GM23338 (cell line): ENCODE measurements around the gene LRP1B. TPM values are rescaled to one million over a fixed set of nuclear protein-coding genes. Genes with fewer than 3 reads are reported as not detected.

Source experiments
- ATAC-seq: fragments of 200-7000 bp; cut with Tn5 transposase; 3 replicates; pipeline ENCODE4 v1.9.1; 2020
- DNase-seq: peaks from one replicate; pipeline ENCODE4 v3.0.0-alpha.2; 2015; ENCODE audit warnings: low spot score
- H2AFZ ChIP-seq: fragments of 200-600 bp; sonication (generic); 2 replicates; pipeline ENCODE4 v1.8.0; 2016; ENCODE audit warnings: antibody characterized with exemption, mild to moderate bottlenecking, moderate library complexity
- H3F3A ChIP-seq: fragments of 200-600 bp; sonication (generic); replicated peaks from 2 replicates; pipeline ENCODE4 v1.8.0; 2017; ENCODE audit warnings: antibody characterized with exemption, mixed run types, low read depth
- H3K27ac ChIP-seq: fragments of 200-600 bp; sonication (generic); 2 replicates; pipeline ENCODE4 v1.6.1; 2016; ENCODE audit warnings: low read depth
- H3K27me3 ChIP-seq: fragments of 200-600 bp; sonication (generic); 2 replicates; pipeline ENCODE4 v1.8.0; 2016; ENCODE audit warnings: mild to moderate bottlenecking, mixed run types, moderate library complexity; ENCODE audit not compliant: insufficient read depth
- H3K36me3 ChIP-seq: fragments of 200-600 bp; sonication (generic); 2 replicates; pipeline ENCODE4 v1.8.0; 2016; ENCODE audit warnings: mild to moderate bottlenecking; ENCODE audit not compliant: insufficient read depth
- H3K4me1 ChIP-seq: fragments of 200-600 bp; sonication (generic); 2 replicates; pipeline ENCODE4 v1.8.0; 2016; ENCODE audit warnings: mild to moderate bottlenecking, moderate library complexity; ENCODE audit not compliant: insufficient read depth
- H3K4me2 ChIP-seq: fragments of 200-600 bp; sonication (generic); 2 replicates; pipeline ENCODE4 v1.7.1; 2017; ENCODE audit warnings: mixed run types
- H3K4me3 ChIP-seq: fragments of 200-600 bp; sonication (generic); 2 replicates; pipeline ENCODE4 v1.6.1; 2016; ENCODE audit warnings: mixed run types
- H3K79me2 ChIP-seq: fragments of 200-600 bp; sonication (generic); replicated peaks from 2 replicates; pipeline ENCODE4 v1.8.0; 2017; ENCODE audit warnings: mild to moderate bottlenecking; ENCODE audit not compliant: insufficient read depth
- H3K9me2 ChIP-seq: fragments of 200-600 bp; sonication (generic); 2 replicates; pipeline ENCODE4 v1.8.0; 2017; ENCODE audit not compliant: insufficient read depth
- H4K20me1 ChIP-seq: fragments of 200-600 bp; sonication (generic); replicated peaks from 2 replicates; pipeline ENCODE4 v1.8.0; 2017; ENCODE audit warnings: mild to moderate bottlenecking; ENCODE audit not compliant: insufficient read depth
- H3K27ac Mint-ChIP-seq: 2 replicates; pipeline ENCODE4 v1.8.0; 2020; ENCODE audit warnings: inconsistent platforms, mild to moderate bottlenecking, moderate library complexity, mixed read lengths
- H3K27me3 Mint-ChIP-seq: 3 replicates; pipeline ENCODE4 v1.8.0; 2022; ENCODE audit warnings: low read depth, mild to moderate bottlenecking, moderate library complexity, mixed read lengths, inconsistent platforms; ENCODE audit not compliant: insufficient read depth, poor library complexity
- H3K36me3 Mint-ChIP-seq: 3 replicates; pipeline ENCODE4 v1.8.0; 2021; ENCODE audit warnings: low read depth, mild to moderate bottlenecking, inconsistent platforms, moderate library complexity, mixed read lengths
- H3K4me1 Mint-ChIP-seq: 3 replicates; pipeline ENCODE4 v1.8.0; 2020; ENCODE audit warnings: mild to moderate bottlenecking, inconsistent platforms, mixed read lengths
- H3K4me3 Mint-ChIP-seq: 3 replicates; pipeline ENCODE4 v1.8.0; 2021; ENCODE audit warnings: moderate library complexity, mild to moderate bottlenecking, inconsistent platforms, mixed read lengths
- H3K9me3 Mint-ChIP-seq: 3 replicates; pipeline ENCODE4 v1.8.0; 2020; ENCODE audit warnings: moderate library complexity, mild to moderate bottlenecking, inconsistent platforms, mixed read lengths
- CREB1 ChIP-seq: fragments of 250-450 bp; sonication (Bioruptor Pico); IDR thresholded peaks from 2 replicates; pipeline ENCODE4 v1.5.0; 2020; ENCODE audit warnings: low read depth, mild to moderate bottlenecking, moderate library complexity
- CTCF ChIP-seq, 2 experiments: fragments of 200-600 bp in 1 of 2; sonication (generic) in 1 of 2; conservative IDR thresholded peaks; 2 replicates each; pipeline versions ENCODE4 v1.5.1 to v1.6.1; 2016 to 2017; ENCODE audit warnings: antibody characterized with exemption in 2 of 2, low read depth in 2 of 2, mild to moderate bottlenecking in 2 of 2, moderate library complexity in 1 of 2
- ETS1 ChIP-seq: IDR thresholded peaks from 2 replicates; pipeline ENCODE4 v1.6.1; 2016; ENCODE audit warnings: antibody characterized with exemption
- EZH2 ChIP-seq: fragments of 200-600 bp; sonication (generic); IDR thresholded peaks from one replicate; pipeline ENCODE4 v1.8.0; 2017; ENCODE audit warnings: antibody characterized with exemption, mild to moderate bottlenecking, low read depth; ENCODE audit not compliant: unreplicated experiment
- EZH2phosphoT487 ChIP-seq: fragments of 200-600 bp; sonication (generic); IDR thresholded peaks from one replicate; pipeline ENCODE4 v1.8.1; 2018; ENCODE audit warnings: antibody characterized with exemption; ENCODE audit not compliant: unreplicated experiment
- JUNB ChIP-seq: IDR thresholded peaks from one replicate; pipeline ENCODE4 v1.6.1; 2016; ENCODE audit warnings: antibody characterized with exemption; ENCODE audit not compliant: unreplicated experiment
- NANOG ChIP-seq: IDR thresholded peaks from 2 replicates; pipeline ENCODE4 v1.6.1; 2016; ENCODE audit warnings: antibody characterized with exemption, borderline replicate concordance
- POLR2AphosphoS5 ChIP-seq: IDR thresholded peaks from 2 replicates; pipeline ENCODE4 v1.6.1; 2016; ENCODE audit warnings: antibody characterized with exemption, low read depth
- STAT1 ChIP-seq: IDR thresholded peaks from one replicate; pipeline ENCODE4 v1.6.1; 2016; ENCODE audit warnings: antibody characterized with exemption; ENCODE audit not compliant: unreplicated experiment
- ZNF114 ChIP-seq: fragments of 250-450 bp; sonication (Bioruptor Pico); IDR thresholded peaks from 2 replicates; pipeline ENCODE4 v1.5.0; 2020; ENCODE audit warnings: mild to moderate bottlenecking, moderate library complexity
- ZNF331 ChIP-seq: fragments of 250-450 bp; sonication (Bioruptor Pico); IDR thresholded peaks from 2 replicates; pipeline ENCODE4 v1.5.0; 2020; ENCODE audit warnings: low read depth, mild to moderate bottlenecking, moderate library complexity
- ZNF462 ChIP-seq: fragments of 250-450 bp; sonication (Bioruptor Pico); IDR thresholded peaks from 2 replicates; pipeline ENCODE4 v1.5.0; 2020; ENCODE audit warnings: mild to moderate bottlenecking, moderate library complexity
- polyA plus RNA-seq: library from polyadenylated mRNA; unstranded; fragments of >200 nt; fragmentation: Nextera tagmentation; extraction: Ambion mirVana; gene quantifications from 2 replicates; pipeline ENCODE4 v1.2.1, GENCODE V29; 2016
- total RNA-seq: library from RNA; depleted of rRNA; stranded (reverse); fragments of >200 nt; shearing (Covaris generic); gene quantifications from 2 replicates; pipeline ENCODE4 v1.2.3, GENCODE V29; 2014

The LRP1B gene
- total and polyA plus RNA-seq, 2 experiments from 2014 or later: 0.15 to 0.97 TPM

GRCh38 chr2:142037066-142037465, 93.8 kb downstream of the LRP1B start (continued):
- TF ChIP-seq CREB1 (CRISPR knock-in tag) (no peak), ETS1 (no peak), CTCF (conservative IDR thresholded peaks at IDR 0.05; ENCODE audit: low read depth in 2 of 2) (no peak), POLR2AphosphoS5 (no peak)

GRCh38 chr2:142033393-142033792, 97.4 kb downstream of the LRP1B start:
- no peak overlapping the region for H3K27ac Mint-ChIP-seq
- H3K36me3 ChIP-seq: no peaks in the 10 kb centered on the region
- H3K4me2 ChIP-seq: no peak overlapping the region
- no peaks in the 10 kb centered on the region for H3K9me3 Mint-ChIP-seq
- H3K4me3 Mint-ChIP-seq: no peak overlapping the region
- H4K20me1 ChIP-seq: no peaks in the 10 kb centered on the region
- no peaks in the 10 kb centered on the region for H3F3A ChIP-seq
- no peak overlapping the region for H2AFZ ChIP-seq
- H3K27me3 ChIP-seq: no peaks in the 10 kb centered on the region
- peaks cover 2% of the 10 kb centered on the region for H3K27me3 Mint-ChIP-seq
- no peaks in the 10 kb centered on the region; the same call in 2 of the 3 replicates for H3K36me3 Mint-ChIP-seq
- DNase-seq (no peak), ATAC-seq (no peak)
- peaks cover 23% of the 10 kb centered on the region for H3K4me1 ChIP-seq
- peaks cover 19% of the 10 kb centered on the region for H3K4me1 Mint-ChIP-seq
- no peaks in the 10 kb centered on the region for H3K79me2 ChIP-seq
- H3K9me2 ChIP-seq: no peaks in the 10 kb centered on the region
- no peak overlapping the region for H3K27ac ChIP-seq
- H3K4me3 ChIP-seq: no peak overlapping the region
- TF ChIP-seq POLR2AphosphoS5 (no peak), ZNF331 (CRISPR knock-in tag) (no peak), CTCF (conservative IDR thresholded peaks at IDR 0.05; ENCODE audit: low read depth in 2 of 2) (no peak), STAT1 (no peak), CREB1 (CRISPR knock-in tag) (no peak), ETS1 (no peak), EZH2 (no peak), ZNF114 (CRISPR knock-in tag) (no peak), NANOG (no peak), ZNF462 (CRISPR knock-in tag) (no peak), JUNB (no peak), EZH2phosphoT487 (no peak)
